T-helper 1 cell treated with Interleukin-12 subunit alpha and Interleukin-12 subunit beta and Interleukin-4 antibody, amounts not matched to agents 30 μg/mL and 1 μg/mL, for 36 hours (primary cell): ENCODE data around the gene GOLGB1.
"Not testable (repeated sequence)": the region's sequence is repeated elsewhere in the genome, so short reads cannot be mapped to it uniquely, and the experiment has no call there.

ENCODE experiments used
- H3K27ac Mint-ChIP-seq: one replicate; pipeline ENCODE4 v1.8.0; 2021; ENCODE audit warnings: mild to moderate bottlenecking, mixed read lengths
- H3K27me3 Mint-ChIP-seq: one replicate; pipeline ENCODE4 v1.8.0; 2021; ENCODE audit warnings: low read depth, mixed read lengths
- H3K36me3 Mint-ChIP-seq: one replicate; pipeline ENCODE4 v1.8.0; 2021; ENCODE audit warnings: low read depth, mixed read lengths
- H3K4me1 Mint-ChIP-seq: one replicate; pipeline ENCODE4 v1.8.0; 2021; ENCODE audit warnings: low read depth, mixed read lengths
- H3K4me3 Mint-ChIP-seq: one replicate; pipeline ENCODE4 v1.8.0; 2021; ENCODE audit warnings: mild to moderate bottlenecking, moderate library complexity, mixed read lengths
- H3K9me3 Mint-ChIP-seq: one replicate; pipeline ENCODE4 v1.8.0; 2021; ENCODE audit warnings: mixed read lengths

GOLGB1 gene

DNA sequence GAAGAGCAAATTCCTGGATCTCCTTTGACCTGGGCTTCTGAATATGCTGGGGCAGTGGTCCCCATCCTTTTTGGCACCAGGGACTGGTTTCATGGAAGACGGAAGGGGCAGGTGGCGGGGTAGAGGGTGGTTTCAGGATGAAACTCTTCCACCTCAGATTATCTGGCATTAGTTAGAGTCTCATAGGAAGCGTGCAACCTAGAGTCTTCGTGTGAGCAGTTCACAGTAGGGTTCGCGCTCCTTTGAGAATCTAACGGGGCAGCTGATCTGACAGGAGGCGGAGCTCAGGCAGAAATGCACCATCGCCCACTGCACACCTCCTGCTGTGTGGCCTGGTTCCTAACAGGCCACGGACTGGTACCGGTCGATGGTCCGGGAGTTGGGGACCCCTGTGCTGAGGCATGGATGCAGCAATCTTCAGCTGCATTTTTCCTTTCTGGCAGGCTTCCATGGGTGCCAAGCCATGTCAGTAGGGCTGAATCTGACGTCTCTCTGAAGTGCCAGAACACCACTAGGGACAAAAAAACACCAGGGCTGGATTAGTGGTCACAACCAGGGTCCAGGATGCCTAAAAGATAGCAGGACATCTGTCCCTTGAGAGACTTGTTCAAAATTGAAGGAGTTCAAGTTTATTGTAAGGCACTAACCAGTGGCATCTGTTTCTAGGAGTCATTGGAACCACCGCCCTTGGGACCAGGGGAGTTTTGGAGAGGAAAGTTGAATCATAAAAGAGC is 8.4 kb upstream of the GOLGB1 start:
- Mint-ChIP-seq H3K36me3 (no peaks in the 10 kb centered on the region), H3K9me3 (no peaks in the 10 kb centered on the region), H3K4me1 (no peaks in the 10 kb centered on the region), H3K4me3 (no peak overlapping the region), H3K27ac (no peak overlapping the region), H3K27me3 (peaks cover 22% of the 10 kb centered on the region)

DNA sequence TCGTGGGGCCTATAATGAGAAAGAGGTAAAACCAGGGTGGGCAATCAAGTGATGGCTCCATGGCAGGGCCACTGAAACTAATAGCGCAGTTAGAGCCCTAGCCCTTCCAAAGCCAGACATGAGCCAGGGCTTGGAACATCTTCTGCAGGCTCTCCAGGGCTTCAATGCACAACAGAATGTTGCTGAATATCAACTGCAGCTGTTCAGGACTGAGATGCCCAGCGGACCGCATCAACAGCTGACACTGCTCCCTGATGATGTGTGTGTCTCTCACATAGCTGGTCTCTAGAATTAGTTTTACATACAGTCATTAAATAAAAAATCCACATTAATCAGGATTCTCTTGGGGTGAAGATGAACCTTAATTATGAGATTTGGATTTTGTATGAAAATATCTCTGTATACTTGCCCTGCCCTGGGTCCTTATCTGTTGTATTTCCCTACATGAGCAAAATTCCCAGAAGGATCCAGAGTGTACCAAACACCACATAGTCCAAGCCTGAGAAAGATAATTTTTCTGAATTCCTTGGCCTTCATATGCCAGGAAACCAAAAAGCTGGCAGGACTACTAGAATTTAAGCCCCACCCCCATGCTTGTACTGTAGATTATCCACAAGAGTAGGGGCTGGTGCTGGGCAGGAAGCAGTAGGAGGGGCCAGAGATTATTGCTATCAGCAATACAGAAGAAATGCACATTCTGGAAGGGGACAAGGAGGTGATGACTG is 7.7 kb upstream of the GOLGB1 start:
- Mint-ChIP-seq H3K36me3 (no peaks in the 10 kb centered on the region), H3K27ac (no peak overlapping the region), H3K27me3 (peaks cover 29% of the 10 kb centered on the region), H3K4me3 (no peak overlapping the region), H3K4me1 (no peaks in the 10 kb centered on the region), H3K9me3 (no peaks in the 10 kb centered on the region)

DNA sequence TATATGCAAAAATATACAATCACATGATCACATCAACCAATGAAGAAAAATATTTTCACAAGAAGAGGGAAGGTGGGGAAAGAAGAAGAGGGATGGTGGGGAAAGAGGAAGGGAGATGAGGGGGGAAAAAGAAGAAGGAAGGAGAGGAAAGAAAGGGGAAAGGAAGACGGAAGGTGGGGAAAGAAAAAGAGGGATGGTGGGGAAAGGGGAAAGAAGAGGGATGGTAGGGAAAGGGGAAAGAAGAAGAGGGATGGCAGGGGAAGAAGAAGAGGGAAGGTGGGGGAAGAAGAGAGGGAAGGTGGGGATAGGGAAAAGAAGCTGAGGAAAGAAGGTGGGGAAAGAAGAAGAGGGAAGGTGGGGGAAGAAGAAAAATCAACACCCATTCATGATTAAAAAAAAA is 3.2 kb upstream of the GOLGB1 start:
- Mint-ChIP-seq H3K4me1 (peaks cover 5% of the 10 kb centered on the region), H3K4me3 (no peak overlapping the region), H3K27me3 (peaks cover 38% of the 10 kb centered on the region), H3K27ac (no peak overlapping the region), H3K9me3 (no peaks in the 10 kb centered on the region), H3K36me3 (no peaks in the 10 kb centered on the region)

DNA sequence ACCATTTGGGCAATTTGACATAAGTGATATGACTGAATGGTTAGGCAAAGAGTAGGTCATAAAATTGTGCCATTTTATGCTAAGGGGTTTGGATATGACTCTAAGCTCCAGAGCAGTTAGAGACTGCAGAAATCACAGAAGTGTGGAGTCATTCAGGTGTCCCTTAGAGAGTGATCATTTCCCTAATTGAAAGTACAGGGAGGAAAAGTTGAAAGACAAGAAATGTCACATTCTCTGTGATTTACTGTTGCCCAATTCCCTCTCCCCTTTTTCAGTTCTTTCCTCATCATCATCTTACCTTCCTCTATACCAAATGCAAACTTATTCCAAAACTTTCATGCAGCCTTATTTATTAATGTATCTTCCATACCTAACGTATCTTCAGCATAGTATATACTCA is 2.7 kb upstream of the GOLGB1 start:
- H3K27me3 Mint-ChIP-seq: peaks cover 38% of the 10 kb centered on the region
- peaks cover 8% of the 10 kb centered on the region for H3K4me1 Mint-ChIP-seq
- H3K36me3 Mint-ChIP-seq: no peaks in the 10 kb centered on the region
- H3K9me3 Mint-ChIP-seq: no peaks in the 10 kb centered on the region
- no peak overlapping the region for H3K4me3 Mint-ChIP-seq
- no peak overlapping the region for H3K27ac Mint-ChIP-seq

- Mint-ChIP-seq H3K4me3 (no peak overlapping the region), H3K27ac (no peak overlapping the region), H3K4me1 (peaks cover 8% of the 10 kb centered on the region), H3K36me3 (no peaks in the 10 kb centered on the region), H3K27me3 (peaks cover 29% of the 10 kb centered on the region), H3K9me3 (no peaks in the 10 kb centered on the region)
Observed at GRCh38 chr3:121750087-121750415, 510 bp upstream of the GOLGB1 start.

- peaks cover 8% of the 10 kb centered on the region for H3K4me1 Mint-ChIP-seq
- peaks cover 17% of the 10 kb centered on the region for H3K27me3 Mint-ChIP-seq
- H3K36me3 Mint-ChIP-seq: no peaks in the 10 kb centered on the region
- no peaks in the 10 kb centered on the region for H3K9me3 Mint-ChIP-seq
- H3K27ac Mint-ChIP-seq: no peak overlapping the region
- no peak overlapping the region for H3K4me3 Mint-ChIP-seq
Observed at GRCh38 chr3:121748680-121749275, 763 bp downstream of the GOLGB1 start.

GRCh38 chr3:121747976-121748375 is 1.6 kb downstream of the GOLGB1 start:
- Mint-ChIP-seq H3K4me3 (no peak overlapping the region), H3K9me3 (no peaks in the 10 kb centered on the region), H3K27me3 (peaks cover 16% of the 10 kb centered on the region), H3K36me3 (peaks cover 3% of the 10 kb centered on the region), H3K27ac (no peak overlapping the region), H3K4me1 (peaks cover 8% of the 10 kb centered on the region)

GRCh38 chr3:121743106-121743505 is 6.4 kb downstream of the GOLGB1 start:
- not testable (repeated sequence) for H3K27me3 Mint-ChIP-seq, H3K9me3 Mint-ChIP-seq, H3K27ac Mint-ChIP-seq, H3K4me3 Mint-ChIP-seq
- Mint-ChIP-seq H3K36me3 (peaks cover 20% of the 10 kb centered on the region), H3K4me1 (peaks cover 19% of the 10 kb centered on the region)

DNA sequence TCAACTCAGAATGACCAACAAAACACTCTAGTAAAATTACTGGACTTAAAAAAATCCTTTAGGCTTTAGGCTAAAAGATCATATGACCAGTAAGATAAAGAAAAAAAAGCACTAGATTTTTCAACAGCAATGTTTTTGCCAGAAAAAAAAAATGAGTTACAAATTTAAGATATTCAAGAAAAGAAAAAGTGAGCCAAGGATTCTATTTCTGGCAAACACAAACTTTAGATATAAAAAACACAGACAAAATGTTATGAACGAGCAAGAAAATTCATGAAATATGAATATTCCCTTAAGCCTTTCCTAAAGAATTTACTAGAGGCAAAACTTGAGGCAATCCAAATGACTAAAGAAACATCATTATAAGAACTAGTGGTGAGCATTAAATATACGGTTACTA is 8.6 kb downstream of the GOLGB1 start:
- no peak overlapping the region for H3K27ac Mint-ChIP-seq
- peaks cover 3% of the 10 kb centered on the region for H3K9me3 Mint-ChIP-seq
- H3K4me1 Mint-ChIP-seq: peaks cover 23% of the 10 kb centered on the region
- H3K27me3 Mint-ChIP-seq: no peaks in the 10 kb centered on the region
- peaks cover 23% of the 10 kb centered on the region for H3K36me3 Mint-ChIP-seq
- no peak overlapping the region for H3K4me3 Mint-ChIP-seq

DNA sequence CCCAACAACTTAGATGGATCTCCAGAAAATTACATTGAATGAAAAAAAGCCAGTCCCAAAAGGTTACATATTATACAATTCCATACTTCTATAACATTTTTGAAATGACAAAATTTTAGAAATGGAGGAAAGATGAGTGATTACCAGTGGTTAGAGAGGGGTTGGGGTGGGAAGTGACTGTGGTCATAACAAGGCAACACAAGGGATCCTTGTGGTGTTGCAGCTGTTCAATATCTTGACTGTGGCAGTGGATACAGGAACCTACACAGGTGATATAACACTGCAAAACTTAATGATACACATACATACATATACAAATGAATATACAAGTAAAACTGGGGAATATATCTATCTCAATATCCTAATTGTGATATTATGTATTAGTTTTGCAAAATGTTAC is 9.6 kb downstream of the GOLGB1 start:
- Mint-ChIP-seq H3K4me3 (no peak overlapping the region), H3K4me1 (peaks cover 31% of the 10 kb centered on the region), H3K9me3 (peaks cover 3% of the 10 kb centered on the region), H3K36me3 (peaks cover 25% of the 10 kb centered on the region), H3K27ac (no peak overlapping the region), H3K27me3 (no peaks in the 10 kb centered on the region)

DNA sequence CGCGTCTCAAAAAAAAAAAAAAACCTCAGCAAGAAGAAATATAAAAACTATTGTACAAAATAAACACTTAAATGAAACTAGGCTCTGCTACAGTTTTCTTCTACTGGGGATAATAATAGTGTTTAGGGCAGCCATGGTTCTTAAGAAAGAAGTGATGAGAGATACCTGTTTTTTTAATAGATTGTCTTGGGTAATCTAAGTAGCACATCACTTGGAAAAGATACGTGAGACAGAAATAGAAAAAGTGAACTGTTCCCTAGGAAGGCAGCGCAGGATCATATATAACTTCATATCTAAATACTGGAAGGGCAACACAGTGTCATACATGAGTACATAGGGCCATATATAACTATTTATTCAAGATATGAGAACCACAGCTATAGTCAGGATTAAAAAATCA is 11.9 kb downstream of the GOLGB1 start:
- Mint-ChIP-seq H3K27ac (no peak overlapping the region), H3K4me3 (no peak overlapping the region), H3K9me3 (peaks cover 3% of the 10 kb centered on the region), H3K36me3 (peaks cover 22% of the 10 kb centered on the region), H3K4me1 (peaks cover 36% of the 10 kb centered on the region), H3K27me3 (no peaks in the 10 kb centered on the region)

- no peak overlapping the region for H3K27ac Mint-ChIP-seq
- peaks cover 32% of the 10 kb centered on the region for H3K4me1 Mint-ChIP-seq
Observed at GRCh38 chr3:121736112-121736511, 13.4 kb downstream of the GOLGB1 start.

GRCh38 chr3:121735047-121735696 is 14.4 kb downstream of the GOLGB1 start:
- no peak overlapping the region for H3K4me3 Mint-ChIP-seq
- H3K4me1 Mint-ChIP-seq: peaks cover 30% of the 10 kb centered on the region
- H3K36me3 Mint-ChIP-seq: peaks cover 18% of the 10 kb centered on the region
- H3K9me3 Mint-ChIP-seq: no peaks in the 10 kb centered on the region
- no peaks in the 10 kb centered on the region for H3K27me3 Mint-ChIP-seq
- no peak overlapping the region for H3K27ac Mint-ChIP-seq

More at GRCh38 chr3:121736112-121736511, 13.4 kb downstream of the GOLGB1 start:
- peaks cover 18% of the 10 kb centered on the region for H3K36me3 Mint-ChIP-seq
- no peaks in the 10 kb centered on the region for H3K27me3 Mint-ChIP-seq
- no peak overlapping the region for H3K4me3 Mint-ChIP-seq
- no peaks in the 10 kb centered on the region for H3K9me3 Mint-ChIP-seq

GRCh38 chr3:121730940-121731687 is 18.4 kb downstream of the GOLGB1 start:
- peaks cover 21% of the 10 kb centered on the region for H3K4me1 Mint-ChIP-seq
- H3K27ac Mint-ChIP-seq: no peak overlapping the region
- no peaks in the 10 kb centered on the region for H3K9me3 Mint-ChIP-seq
- H3K36me3 Mint-ChIP-seq: peaks cover 31% of the 10 kb centered on the region
- H3K4me3 Mint-ChIP-seq: no peak overlapping the region
- H3K27me3 Mint-ChIP-seq: no peaks in the 10 kb centered on the region
